HepG2 (cell line): Measurements from ENCODE around the gene GMEB2. TPM values are rescaled to one million over a fixed set of nuclear protein-coding genes. Genes with fewer than 3 reads are reported as not detected.

Source experiments
- ERF ChIP-seq: IDR thresholded peaks from 2 replicates; pipeline ENCODE4 v1.6.1; 2018; ENCODE audit warnings: missing biosample characterization, missing genetic modification reagents
- NFE2L2 ChIP-seq: fragments of 150-350 bp; IDR thresholded peaks from 2 replicates; pipeline ENCODE4 v1.6.1; 2014; ENCODE audit warnings: low read length
- PAXIP1 ChIP-seq: sonication (generic); formaldehyde crosslinking; conservative IDR thresholded peaks from 2 replicates; pipeline ENCODE4 v1.4.0; 2020; ENCODE audit warnings: mild to moderate bottlenecking, missing genetic modification reagents, moderate library complexity
- ZBTB21 ChIP-seq: sonication (generic); formaldehyde crosslinking; IDR thresholded peaks from 2 replicates; pipeline ENCODE4 v1.4.0; 2020; ENCODE audit warnings: missing genetic modification reagents
- ZBTB34 ChIP-seq: sonication (generic); formaldehyde crosslinking; IDR thresholded peaks from 2 replicates; pipeline ENCODE4 v1.8.0; 2022; ENCODE audit warnings: mild to moderate bottlenecking, missing genetic modification reagents
- ZBTB40 ChIP-seq, 2 experiments: fragments of 450-650 bp in 1 of 2; sonication (generic) in 1 of 2; formaldehyde crosslinking in 1 of 2; IDR thresholded peaks; 2 replicates each; pipeline versions ENCODE4 v1.6.1 to v1.8.0; 2016 to 2022; ENCODE audit warnings: antibody characterized with exemption in 1 of 2, mild to moderate bottlenecking in 1 of 2, missing genetic modification reagents in 1 of 2
- ZEB1 ChIP-seq: IDR thresholded peaks from 2 replicates; pipeline ENCODE4 v1.6.1; 2012; ENCODE audit warnings: mild to moderate bottlenecking, low read depth, inconsistent platforms; ENCODE audit not compliant: insufficient replicate concordance
- ZNF260 ChIP-seq: sonication (generic); formaldehyde crosslinking; IDR thresholded peaks from 2 replicates; pipeline ENCODE4 v1.4.0; 2020; ENCODE audit warnings: missing genetic modification reagents, low read depth, mild to moderate bottlenecking, borderline replicate concordance
- ZNF280B ChIP-seq: sonication (generic); formaldehyde crosslinking; IDR thresholded peaks from 2 replicates; pipeline ENCODE4 v1.5.0; 2020; ENCODE audit warnings: missing genetic modification reagents, mild to moderate bottlenecking, borderline replicate concordance
- ZNF30 ChIP-seq: sonication (generic); formaldehyde crosslinking; IDR thresholded peaks from 2 replicates; pipeline ENCODE4 v1.5.0; 2020; ENCODE audit warnings: mild to moderate bottlenecking, missing genetic modification reagents
- ZNF749 ChIP-seq: sonication (generic); formaldehyde crosslinking; IDR thresholded peaks from 2 replicates; pipeline ENCODE4 v1.8.0; 2022; ENCODE audit warnings: mild to moderate bottlenecking, missing genetic modification reagents, moderate library complexity, borderline replicate concordance
- polyA plus RNA-seq, 8 experiments: library from polyadenylated mRNA; depleted of rRNA in 3 of 8; stranded (reverse) in 7 of 8; unstranded in 1 of 8; fragments of >200 nt; fragmentation: Illumina TruSeq in 4 of 8; extraction: Trizol in 4 of 8; gene quantifications; 2 replicates each; pipeline versions ENCODE4 v1.2.1 to v1.2.3, GENCODE V29; 2011 to 2016; ENCODE audit warnings: low read depth in 4 of 8, missing spikeins in 1 of 8, mixed read lengths in 1 of 8; ENCODE audit not compliant: insufficient read depth in 1 of 8
- total RNA-seq, 5 experiments: library from RNA; depleted of rRNA; stranded (reverse); fragments of >200 nt; fragmentation: Illumina TruSeq; extraction: Trizol; gene quantifications; 2 replicates each; pipeline ENCODE4 v1.2.3, GENCODE V29; 2016; ENCODE audit warnings: low read depth in 1 of 5

Gene GMEB2
- total and polyA plus RNA-seq, 2 of the 13 experiments (the other 11 are each of a cell fraction or from before 2014, with no cell fraction given): 10.6 to 12.4 TPM

GRCh38 chr20:63657937-63658748 lies 31.2 kb upstream of the GMEB2 start, which contains the start of gene RTEL1 (continued):
- TF ChIP-seq ZBTB34 (peak; percentile 94), ZEB1 (peak; percentile 92), ZNF30 (peak; percentile 63; the same call in 1 of the 2 replicates), ZNF749 (CRISPR knock-in tag) (peak; percentile 91; the same call in 1 of the 2 replicates), ZNF260 (CRISPR knock-in tag) (no peak), NFE2L2 (no peak; the same call in 1 of the 2 replicates), ERF (peak; percentile 91), PAXIP1 (CRISPR knock-in tag) (peak; percentile 63), ZBTB21 (CRISPR knock-in tag) (peak; percentile 34; the same call in 1 of the 2 replicates), ZBTB40 (IDR thresholded peaks at IDR 0.05) (peak; percentile 98), ZBTB40 (CRISPR knock-in tag; IDR thresholded peaks at IDR 0.05) (no peak; the same call in none of the 2 replicates), ZNF280B (CRISPR knock-in tag) (peak; percentile 87; the same call in 1 of the 2 replicates)
